Stimulated activated naive CD8-positive, alpha-beta T cell treated with anti-CD3 and anti-CD28 coated beads, Interleukin-15, amount 100 ng/mL, for 72 hours (primary cell): ENCODE data around the gene CBLC.
A peak's percentile ranks its signal among the peaks of the same experiment; 100 is the strongest.

Experiments used
- ATAC-seq: fragments of 150-1000 bp; cut with Tn5 transposase; 2 replicates; pipeline ENCODE4 v1.10.0; 2021; ENCODE audit warnings: mild to moderate bottlenecking, moderate library complexity
- DNase-seq, 2 donors: peaks; one replicate each; pipeline ENCODE4 v3.0.0; 2021 to 2022
- H3K27ac Mint-ChIP-seq, 2 donors: one replicate each; pipeline ENCODE4 v1.8.0; 2022; ENCODE audit warnings: mild to moderate bottlenecking in 2 of 2, mixed read lengths in 2 of 2, moderate library complexity in 2 of 2
- H3K27me3 Mint-ChIP-seq: one replicate; pipeline ENCODE4 v1.8.0; 2022; ENCODE audit warnings: mixed read lengths
- H3K4me1 Mint-ChIP-seq: one replicate; pipeline ENCODE4 v1.8.0; 2022; ENCODE audit warnings: mild to moderate bottlenecking, mixed read lengths
- H3K4me3 Mint-ChIP-seq, 2 donors: one replicate each; pipeline ENCODE4 v1.8.0; 2022; ENCODE audit warnings: mild to moderate bottlenecking in 2 of 2, mixed read lengths in 2 of 2, moderate library complexity in 1 of 2
- H3K9me3 Mint-ChIP-seq, 2 donors: one replicate each; pipeline ENCODE4 v1.8.0; 2022; ENCODE audit warnings: mixed read lengths in 2 of 2

CBLC gene, protein sequence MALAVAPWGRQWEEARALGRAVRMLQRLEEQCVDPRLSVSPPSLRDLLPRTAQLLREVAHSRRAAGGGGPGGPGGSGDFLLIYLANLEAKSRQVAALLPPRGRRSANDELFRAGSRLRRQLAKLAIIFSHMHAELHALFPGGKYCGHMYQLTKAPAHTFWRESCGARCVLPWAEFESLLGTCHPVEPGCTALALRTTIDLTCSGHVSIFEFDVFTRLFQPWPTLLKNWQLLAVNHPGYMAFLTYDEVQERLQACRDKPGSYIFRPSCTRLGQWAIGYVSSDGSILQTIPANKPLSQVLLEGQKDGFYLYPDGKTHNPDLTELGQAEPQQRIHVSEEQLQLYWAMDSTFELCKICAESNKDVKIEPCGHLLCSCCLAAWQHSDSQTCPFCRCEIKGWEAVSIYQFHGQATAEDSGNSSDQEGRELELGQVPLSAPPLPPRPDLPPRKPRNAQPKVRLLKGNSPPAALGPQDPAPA

DNA sequence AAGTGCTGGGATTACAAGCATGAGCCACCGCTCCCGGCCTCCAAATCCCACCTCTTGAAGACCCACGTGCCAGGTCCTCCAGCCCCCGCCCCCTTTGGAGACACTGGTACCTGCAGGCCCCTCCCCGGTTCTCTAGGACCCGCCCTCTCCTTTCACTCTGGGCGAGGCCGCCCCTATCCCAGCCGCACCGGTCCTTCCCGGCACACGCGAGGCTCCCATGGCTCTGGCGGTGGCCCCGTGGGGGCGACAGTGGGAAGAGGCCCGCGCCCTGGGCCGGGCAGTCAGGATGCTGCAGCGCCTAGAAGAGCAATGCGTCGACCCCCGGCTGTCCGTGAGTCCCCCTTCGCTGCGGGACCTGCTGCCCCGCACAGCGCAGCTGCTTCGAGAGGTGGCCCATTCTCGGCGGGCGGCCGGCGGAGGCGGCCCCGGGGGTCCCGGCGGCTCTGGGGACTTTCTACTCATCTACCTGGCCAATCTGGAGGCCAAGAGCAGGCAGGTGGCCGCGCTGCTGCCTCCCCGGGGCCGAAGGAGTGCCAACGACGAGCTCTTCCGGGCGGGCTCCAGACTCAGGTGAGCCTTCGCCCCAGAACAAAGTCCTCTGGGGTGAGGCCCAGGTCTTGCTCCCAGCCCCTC is at the start of gene CBLC:
Gene CBLC, plus strand, starts transcription at position 176 of the 633 bp plus-strand sequence. Its CDS starts 42 bp downstream, at position 218.
- no peaks in the 10 kb centered on the region for H3K9me3 Mint-ChIP-seq
- H3K4me3 Mint-ChIP-seq, result no peak within 1 kb of the TSS
- ATAC-seq, result peak; percentile 42
- no peaks in the 10 kb centered on the region for H3K4me1 Mint-ChIP-seq
- no peaks in the 10 kb centered on the region for H3K27me3 Mint-ChIP-seq
- no peak for DNase-seq
- H3K27ac Mint-ChIP-seq, result no peak within 1 kb of the TSS

DNA sequence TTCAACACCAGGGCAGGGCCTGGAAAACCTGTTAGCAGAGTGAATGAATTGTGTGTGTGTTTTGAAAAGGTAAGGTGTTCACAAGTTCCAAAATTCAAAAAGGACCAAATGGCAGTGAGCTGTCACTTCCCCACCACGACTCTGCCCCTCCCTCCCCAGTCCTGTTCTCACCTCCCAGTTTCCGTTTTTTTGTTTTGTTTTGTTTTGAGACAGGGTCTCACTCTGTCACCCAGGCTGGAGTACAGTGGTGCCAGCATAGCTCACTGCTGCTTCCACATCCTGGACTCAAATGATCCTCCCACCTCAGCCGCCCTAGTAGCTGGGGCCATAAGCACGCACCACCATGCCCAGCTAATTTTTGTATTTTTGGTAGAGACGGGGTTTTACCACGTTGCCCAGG is 49.5 kb upstream of the CBLC start:
- peak overlapping the region in 1 of 2 donors; percentile 0 for H3K4me3 Mint-ChIP-seq
- peaks cover 36% of the 10 kb centered on the region for H3K4me1 Mint-ChIP-seq
- no peak overlapping the region for H3K27ac Mint-ChIP-seq
- H3K9me3 Mint-ChIP-seq, result no peaks in the 10 kb centered on the region
- no peak for ATAC-seq
- DNase-seq, result no peak
- H3K27me3 Mint-ChIP-seq, result peaks cover 6% of the 10 kb centered on the region

DNA sequence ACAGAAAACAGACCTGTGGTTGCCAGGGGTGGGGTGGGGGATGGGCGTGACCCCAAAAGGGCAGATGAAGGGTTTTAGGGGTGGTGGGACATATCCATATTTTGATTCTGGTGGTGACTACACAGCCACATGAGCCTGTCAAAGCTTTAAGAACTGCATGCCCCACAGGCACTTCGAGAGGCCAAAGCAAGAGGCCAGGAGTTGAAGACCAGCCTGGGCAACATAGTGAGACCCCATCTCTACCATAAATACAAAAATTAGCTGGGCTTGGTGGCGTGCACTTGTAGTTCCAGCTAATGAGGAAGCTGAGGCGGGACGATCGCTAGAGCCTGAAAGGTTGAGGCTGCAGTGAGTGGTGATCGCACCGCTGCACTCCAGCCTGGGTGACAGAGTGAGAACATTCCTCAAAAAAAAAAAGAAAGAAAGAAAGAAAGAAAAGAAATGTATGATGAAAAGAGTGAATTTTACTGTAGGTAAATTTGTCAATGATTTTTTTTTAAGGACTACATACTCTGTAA is 48.1 kb upstream of the CBLC start:
- Mint-ChIP-seq H3K9me3 (no peaks in the 10 kb centered on the region), H3K4me3 (no peak overlapping the region), H3K4me1 (peaks cover 22% of the 10 kb centered on the region), H3K27me3 (peaks cover 1% of the 10 kb centered on the region), H3K27ac (no peak overlapping the region)
- no peak for DNase-seq
- ATAC-seq, result no peak

DNA sequence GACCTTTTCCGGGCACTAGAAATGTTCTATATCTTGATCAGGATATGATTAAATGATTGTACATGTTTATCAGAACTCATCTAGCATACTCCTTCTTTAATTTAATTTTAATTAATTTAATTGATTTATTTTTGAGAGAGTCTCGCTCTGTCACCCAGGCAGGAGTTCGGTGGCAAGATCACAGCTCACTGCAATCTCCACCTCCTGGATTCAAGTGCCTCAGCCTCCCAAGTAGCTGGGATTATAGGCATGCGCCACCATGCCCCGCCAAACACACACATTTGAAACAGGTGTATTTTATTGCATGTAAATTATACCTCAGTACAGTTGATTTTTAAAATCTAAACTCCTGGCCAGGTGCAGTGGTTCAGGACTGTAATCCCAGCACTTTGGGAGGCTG is 46.6 kb upstream of the CBLC start:
- no peak overlapping the region for H3K27ac Mint-ChIP-seq
- H3K4me1 Mint-ChIP-seq, result peaks cover 10% of the 10 kb centered on the region
- H3K9me3 Mint-ChIP-seq, result no peaks in the 10 kb centered on the region
- H3K4me3 Mint-ChIP-seq, result no peak overlapping the region
- no peak for ATAC-seq
- no peak for DNase-seq
- no peaks in the 10 kb centered on the region for H3K27me3 Mint-ChIP-seq

DNA sequence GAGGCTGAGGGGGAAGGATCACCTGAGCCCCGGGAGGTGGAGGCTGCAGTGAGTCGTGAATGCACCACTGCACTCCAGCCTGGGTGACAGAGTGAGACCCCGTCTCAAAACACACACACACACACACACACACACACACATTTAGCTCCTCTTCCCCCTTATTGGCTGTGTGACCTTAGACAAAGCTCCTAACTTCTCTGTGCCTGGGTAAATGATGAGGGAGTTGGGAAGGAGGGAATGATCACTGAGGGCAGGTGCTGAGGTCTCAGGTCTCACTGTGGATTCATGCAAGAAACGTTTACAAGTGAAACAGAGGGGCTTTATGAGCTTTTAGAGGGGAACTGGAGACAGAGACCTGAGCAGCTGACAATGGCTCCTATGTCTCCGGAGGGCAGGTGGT is 46.1 kb upstream of the CBLC start:
- H3K4me1 Mint-ChIP-seq, result peaks cover 10% of the 10 kb centered on the region
- no peak for DNase-seq
- no peaks in the 10 kb centered on the region for H3K9me3 Mint-ChIP-seq
- H3K27me3 Mint-ChIP-seq, result no peaks in the 10 kb centered on the region
- no peak for ATAC-seq
- H3K4me3 Mint-ChIP-seq, result no peak overlapping the region
- no peak overlapping the region for H3K27ac Mint-ChIP-seq

DNA sequence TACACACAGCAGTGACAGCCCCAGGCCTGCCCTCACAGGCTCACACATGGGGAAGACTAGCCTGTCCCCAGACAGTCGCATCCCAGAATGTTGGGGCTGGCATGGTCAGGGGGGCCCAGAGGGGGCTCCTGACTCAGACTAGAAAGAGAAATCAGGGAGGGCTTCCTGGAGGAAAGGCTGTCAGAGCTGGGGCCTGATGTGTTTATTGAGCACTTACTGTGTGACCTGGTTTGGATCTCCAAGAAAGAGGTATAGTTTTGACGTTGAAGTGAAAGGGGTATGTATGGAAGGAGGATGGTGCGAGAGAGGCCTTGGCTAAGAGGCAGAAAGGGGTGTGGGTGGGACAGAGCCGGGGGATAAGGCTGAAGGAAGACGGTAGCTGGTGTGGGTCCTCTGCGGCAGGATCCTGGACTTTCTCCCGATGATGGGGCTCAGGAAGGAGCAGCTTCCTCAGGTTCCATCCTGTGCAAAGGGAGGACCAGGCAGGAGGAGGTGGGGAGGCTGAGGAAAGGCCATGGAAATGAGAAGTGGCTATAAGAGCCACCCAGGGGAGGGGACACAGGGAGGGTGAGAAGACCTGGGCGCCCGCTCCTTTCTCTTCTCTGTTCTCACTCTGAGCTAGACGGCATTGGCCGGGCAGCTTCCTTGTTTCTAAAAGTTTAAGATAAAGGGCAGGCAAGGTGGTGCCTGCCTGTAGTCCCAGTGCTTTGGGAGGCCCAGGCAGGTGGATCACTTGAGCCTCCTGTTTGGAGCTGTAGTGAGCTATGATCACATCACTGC is 45.3 kb upstream of the CBLC start:
- no peak for DNase-seq
- ATAC-seq, result no peak
- H3K27ac Mint-ChIP-seq, result no peak overlapping the region
- peaks cover 17% of the 10 kb centered on the region for H3K4me1 Mint-ChIP-seq
- H3K9me3 Mint-ChIP-seq, result no peaks in the 10 kb centered on the region
- no peaks in the 10 kb centered on the region for H3K27me3 Mint-ChIP-seq
- H3K4me3 Mint-ChIP-seq, result no peak overlapping the region

DNA sequence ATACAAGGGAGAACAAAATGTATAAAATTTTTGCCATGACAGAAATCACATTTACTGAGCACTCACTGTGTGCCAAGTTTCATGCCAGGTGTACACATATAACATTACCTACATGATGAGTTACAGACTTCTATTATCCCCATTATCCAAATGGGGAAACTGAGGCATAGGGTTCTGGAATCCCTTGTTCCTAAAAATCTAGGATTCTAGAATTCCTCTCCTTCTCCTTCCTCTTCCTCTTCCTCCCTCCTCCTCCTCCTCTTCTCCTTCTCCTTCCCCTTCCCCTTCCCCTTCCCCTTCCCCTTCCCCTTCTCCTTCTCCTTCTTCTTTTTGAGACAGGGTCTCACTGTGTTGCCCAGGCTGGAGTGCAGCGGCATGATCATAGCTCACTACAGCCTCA is 43.3 kb upstream of the CBLC start:
- Mint-ChIP-seq H3K27me3 (no peaks in the 10 kb centered on the region), H3K4me1 (peaks cover 20% of the 10 kb centered on the region), H3K27ac (no peak overlapping the region), H3K4me3 (no peak overlapping the region), H3K9me3 (no peaks in the 10 kb centered on the region)
- no peak for DNase-seq
- no peak for ATAC-seq

DNA sequence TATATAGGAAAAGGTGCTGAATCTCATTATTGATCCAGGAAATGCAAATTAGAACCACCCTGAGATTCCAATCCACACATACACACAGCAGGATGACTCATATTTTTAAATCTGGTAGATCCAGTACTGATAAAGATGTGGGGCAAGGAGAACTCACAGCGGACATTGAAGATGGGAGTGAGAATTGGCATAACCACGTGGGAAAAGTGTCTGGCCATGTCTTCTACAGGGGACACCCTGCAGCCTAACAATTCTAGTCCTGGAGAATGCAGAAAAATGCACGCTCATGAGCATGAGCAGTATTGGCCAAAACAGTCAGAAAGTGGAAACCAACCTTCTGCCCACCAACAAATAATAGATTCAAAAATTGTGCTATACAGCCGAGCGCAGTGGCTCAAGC is 42.7 kb upstream of the CBLC start:
- H3K27ac Mint-ChIP-seq, result no peak overlapping the region
- no peak overlapping the region for H3K4me3 Mint-ChIP-seq
- ATAC-seq, result no peak
- no peaks in the 10 kb centered on the region for H3K27me3 Mint-ChIP-seq
- H3K9me3 Mint-ChIP-seq, result no peaks in the 10 kb centered on the region
- H3K4me1 Mint-ChIP-seq, result peaks cover 20% of the 10 kb centered on the region
- no peak for DNase-seq

DNA sequence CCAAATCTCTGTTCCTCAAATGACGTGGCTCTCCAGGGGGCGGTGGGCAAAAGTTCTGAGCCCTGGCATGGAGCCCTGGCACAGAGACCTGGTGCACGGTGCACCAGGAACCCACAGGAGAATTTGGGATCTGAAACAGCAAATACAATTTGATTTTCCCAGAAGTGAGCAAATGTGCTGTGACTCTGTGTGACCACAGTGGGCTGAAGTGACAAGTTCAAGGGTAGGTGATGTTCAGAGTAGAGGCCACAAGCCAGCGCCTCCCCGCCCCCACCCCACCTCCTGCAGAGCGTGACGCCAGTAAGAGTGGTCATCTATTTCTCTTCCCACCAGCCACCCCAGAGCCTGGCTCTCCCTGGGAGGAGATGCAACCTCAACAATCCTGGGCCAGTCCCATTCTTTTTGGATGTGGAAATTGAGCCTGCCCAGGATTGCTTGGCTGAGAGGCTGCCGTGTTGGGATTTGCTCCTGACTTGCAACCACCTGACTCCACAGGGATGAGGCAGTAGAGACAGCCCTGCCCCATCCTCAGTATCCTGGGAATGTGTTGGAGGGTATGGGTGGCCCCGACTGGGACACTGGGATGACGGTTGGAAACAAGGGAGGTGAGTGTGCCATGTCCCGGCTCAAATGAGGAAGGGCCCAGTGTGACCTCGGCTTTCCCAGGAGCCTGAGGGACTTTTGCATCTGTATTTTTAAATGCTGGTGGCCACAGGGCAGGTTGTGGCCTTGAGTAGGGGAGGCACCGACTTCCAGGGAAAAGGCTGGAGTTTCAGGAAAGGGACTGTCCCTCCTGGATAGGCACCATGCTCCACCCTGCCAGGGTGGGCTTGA is 40.2 kb upstream of the CBLC start:
- Mint-ChIP-seq H3K27ac (no peak overlapping the region), H3K4me1 (peaks cover 37% of the 10 kb centered on the region), H3K9me3 (no peaks in the 10 kb centered on the region), H3K4me3 (no peak overlapping the region), H3K27me3 (no peaks in the 10 kb centered on the region)
- DNase-seq (no peak), ATAC-seq (no peak)

DNA sequence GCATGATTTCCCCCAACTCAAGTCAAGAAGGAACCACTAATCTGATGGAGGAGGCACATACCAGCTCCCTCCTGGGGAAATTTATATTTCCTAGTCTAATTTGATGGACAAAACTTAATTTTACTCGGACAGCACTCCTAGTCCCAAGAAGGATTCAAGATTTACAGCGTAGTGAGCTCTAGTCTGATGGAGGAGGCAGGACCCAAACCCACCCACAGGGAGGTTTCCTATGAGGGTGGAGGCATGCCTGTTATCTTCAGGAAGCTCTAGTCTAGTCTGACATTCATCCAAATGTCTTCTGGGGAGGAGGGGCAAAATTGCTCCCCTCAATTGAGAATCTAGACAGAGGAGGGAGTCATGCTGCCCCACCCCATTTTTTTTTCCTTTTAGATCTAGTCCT is 39.6 kb upstream of the CBLC start:
- Mint-ChIP-seq H3K27me3 (no peaks in the 10 kb centered on the region), H3K4me1 (peaks cover 42% of the 10 kb centered on the region), H3K27ac (no peak overlapping the region), H3K9me3 (no peaks in the 10 kb centered on the region), H3K4me3 (no peak overlapping the region)
- ATAC-seq (no peak), DNase-seq (no peak)

DNA sequence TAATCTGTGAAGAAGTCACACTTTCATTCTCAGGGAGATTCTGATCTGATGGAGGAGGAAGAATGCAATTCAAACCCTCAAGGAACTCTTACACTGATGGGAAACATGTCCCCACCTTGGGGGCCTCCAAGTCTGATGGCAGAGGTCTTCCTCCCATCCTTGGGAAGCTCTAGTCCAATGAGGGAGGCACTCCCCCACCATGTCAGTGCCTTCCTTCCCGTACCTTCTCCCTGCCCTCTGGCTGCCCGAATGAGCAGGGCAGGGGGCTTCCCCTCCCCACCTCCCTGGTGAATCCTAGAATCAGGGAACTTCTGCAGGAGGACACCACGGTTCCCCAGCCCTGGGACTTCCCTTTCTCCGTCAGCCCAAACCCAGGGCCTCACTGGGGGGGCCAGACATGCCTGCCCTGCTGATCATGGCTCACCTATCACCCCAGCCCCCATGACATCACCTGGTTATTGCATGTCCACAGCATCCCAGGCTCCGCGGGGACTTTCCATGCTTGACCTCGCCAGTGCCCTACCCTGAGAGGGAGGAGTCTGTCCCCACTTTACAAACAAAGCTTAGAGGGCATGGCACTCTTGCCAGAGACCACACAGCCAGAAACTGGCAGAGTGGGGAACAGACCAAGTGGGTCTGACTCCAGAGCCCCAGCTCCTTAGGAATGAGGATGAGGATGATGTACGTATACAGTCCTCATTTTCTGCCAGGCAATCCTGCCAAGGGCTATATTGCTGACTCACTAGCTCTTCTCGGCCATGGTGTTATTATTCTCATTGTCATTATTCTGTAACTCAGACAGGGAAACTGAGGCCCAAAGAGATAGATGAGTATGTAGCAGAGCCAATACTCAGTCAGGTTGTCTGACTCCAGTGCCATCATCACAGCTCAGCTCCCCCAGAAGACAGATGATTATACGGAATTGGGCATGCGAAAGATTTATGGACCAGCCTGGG is 38.8 kb upstream of the CBLC start:
- no peak for ATAC-seq
- Mint-ChIP-seq H3K4me3 (no peak overlapping the region), H3K27me3 (no peaks in the 10 kb centered on the region), H3K4me1 (peaks cover 42% of the 10 kb centered on the region), H3K9me3 (no peaks in the 10 kb centered on the region), H3K27ac (no peak overlapping the region)
- no peak for DNase-seq

DNA sequence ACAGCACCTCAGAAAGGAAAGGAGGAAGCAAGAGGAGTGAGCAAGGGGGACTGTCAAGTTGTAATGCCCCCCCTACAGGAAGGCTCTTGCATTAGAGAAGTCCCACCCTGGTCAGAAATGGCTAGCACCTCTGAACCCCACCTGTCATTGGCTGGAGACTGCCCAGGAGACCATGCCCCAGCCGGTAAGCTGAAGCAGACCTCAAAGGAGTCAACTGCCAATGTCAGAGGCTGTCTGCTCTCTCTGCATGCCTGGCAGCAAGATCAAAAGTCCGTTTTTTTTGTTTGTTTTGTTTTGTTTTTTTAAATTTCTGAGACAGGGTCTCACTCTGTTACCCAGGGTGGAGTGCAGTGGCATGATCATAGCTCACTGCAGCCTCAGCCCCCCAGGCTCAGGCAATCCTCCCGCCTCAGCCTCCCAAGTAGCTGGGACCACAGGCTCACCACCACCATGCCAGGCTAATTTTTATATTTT is 37.3 kb upstream of the CBLC start:
- DNase-seq, result no peak
- Mint-ChIP-seq H3K4me1 (peaks cover 48% of the 10 kb centered on the region), H3K27me3 (no peaks in the 10 kb centered on the region), H3K9me3 (no peaks in the 10 kb centered on the region), H3K27ac (no peak overlapping the region), H3K4me3 (no peak overlapping the region)
- ATAC-seq, result no peak

DNA sequence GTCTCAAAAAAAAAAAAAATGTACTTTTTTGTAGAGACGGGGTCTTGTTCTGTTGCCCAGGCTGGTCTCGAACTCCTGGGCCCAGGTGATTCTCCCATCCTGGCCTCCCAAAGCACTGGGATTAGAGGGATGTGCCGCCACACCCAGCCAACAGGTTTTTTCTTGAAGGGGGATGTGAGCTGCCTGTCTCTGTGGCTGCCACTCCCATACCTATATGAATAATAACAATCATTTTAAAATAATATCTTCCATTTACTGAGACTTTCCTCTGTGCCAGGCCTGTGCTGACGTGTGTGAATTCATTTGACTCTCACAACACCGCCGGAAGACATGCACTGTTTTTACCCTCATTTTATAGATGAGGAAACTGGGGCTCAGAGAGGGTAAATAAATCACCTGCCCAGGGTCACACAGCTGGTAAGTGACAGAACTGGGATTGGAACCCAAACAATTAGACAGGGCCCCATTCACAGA is 36.4 kb upstream of the CBLC start:
- no peak overlapping the region for H3K27ac Mint-ChIP-seq
- no peaks in the 10 kb centered on the region for H3K9me3 Mint-ChIP-seq
- peaks cover 57% of the 10 kb centered on the region for H3K4me1 Mint-ChIP-seq
- DNase-seq, result no peak
- no peak for ATAC-seq
- peaks cover 5% of the 10 kb centered on the region for H3K27me3 Mint-ChIP-seq
- no peak overlapping the region for H3K4me3 Mint-ChIP-seq

DNA sequence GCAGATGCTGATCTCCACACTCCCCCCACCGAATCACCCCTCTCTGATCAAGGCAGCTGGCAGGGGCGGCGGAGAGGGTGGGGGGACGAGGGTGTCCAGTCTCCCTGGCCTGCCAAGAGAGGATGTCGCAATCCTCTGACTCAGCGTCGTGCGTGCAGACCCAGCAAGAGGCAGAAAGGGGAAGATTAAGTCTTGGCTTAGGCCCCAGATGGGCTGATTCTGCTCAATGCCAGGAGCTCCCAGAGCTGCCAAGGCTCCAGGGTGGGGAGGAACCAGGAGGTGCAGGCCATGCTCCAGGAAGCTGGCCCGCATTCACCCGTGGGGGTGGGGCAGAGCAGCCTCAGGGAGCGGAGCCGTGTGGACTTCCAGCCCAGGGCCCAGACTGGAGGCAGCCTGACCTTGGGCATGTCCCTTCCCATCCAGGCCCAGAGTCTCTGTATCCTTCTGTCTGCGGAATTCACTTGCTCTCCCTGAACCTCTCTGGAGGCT is 35.8 kb upstream of the CBLC start:
- H3K27me3 Mint-ChIP-seq, result peaks cover 11% of the 10 kb centered on the region
- H3K4me3 Mint-ChIP-seq, result no peak overlapping the region
- H3K4me1 Mint-ChIP-seq, result peaks cover 62% of the 10 kb centered on the region
- DNase-seq (no peak), ATAC-seq (peak; percentile 48)
- H3K27ac Mint-ChIP-seq, result peak overlapping the region in 1 of 2 donors; percentile 78
- H3K9me3 Mint-ChIP-seq, result no peaks in the 10 kb centered on the region
